HEK293 (cell line): ENCODE results near the gene RHOF.

Experiments used
- GLI4 ChIP-seq: fragments of 450-650 bp; formaldehyde crosslinking; IDR thresholded peaks from 2 replicates; pipeline ENCODE4 v1.5.1; 2016; ENCODE audit warnings: missing biosample characterization, missing genetic modification characterization
- GLIS2 ChIP-seq: fragments of 450-650 bp; formaldehyde crosslinking; IDR thresholded peaks from 2 replicates; pipeline ENCODE4 v1.5.1; 2016; ENCODE audit warnings: missing biosample characterization, missing genetic modification characterization
- MEIS1 ChIP-seq: sonication (generic); formaldehyde crosslinking; IDR thresholded peaks from 2 replicates; pipeline ENCODE4 v1.8.1; 2022; ENCODE audit warnings: missing genetic modification reagents, mild to moderate bottlenecking, borderline replicate concordance
- MZF1 ChIP-seq: fragments of 450-650 bp; formaldehyde crosslinking; IDR thresholded peaks from 2 replicates; pipeline ENCODE4 v1.5.1; 2017; ENCODE audit warnings: missing biosample characterization, missing genetic modification characterization, borderline replicate concordance
- PRDM4 ChIP-seq: fragments of 450-650 bp; formaldehyde crosslinking; IDR thresholded peaks from 2 replicates; pipeline ENCODE4 v1.5.1; 2017; ENCODE audit warnings: missing biosample characterization, missing genetic modification characterization
- RBAK ChIP-seq: fragments of 450-650 bp; formaldehyde crosslinking; IDR thresholded peaks from 2 replicates; pipeline ENCODE4 v1.5.1; 2016; ENCODE audit warnings: missing biosample characterization, missing genetic modification characterization
- ZBTB10 ChIP-seq: fragments of 450-650 bp; formaldehyde crosslinking; IDR thresholded peaks from 2 replicates; pipeline ENCODE4 v1.5.1; 2016; ENCODE audit warnings: missing biosample characterization, missing genetic modification characterization
- ZBTB17 ChIP-seq: fragments of 450-650 bp; formaldehyde crosslinking; IDR thresholded peaks from 2 replicates; pipeline ENCODE4 v1.5.1; 2016; ENCODE audit warnings: missing biosample characterization, missing genetic modification characterization
- ZBTB20 ChIP-seq: fragments of 450-650 bp; formaldehyde crosslinking; IDR thresholded peaks from 2 replicates; pipeline ENCODE4 v1.5.1; 2016; ENCODE audit warnings: missing biosample characterization, missing genetic modification characterization
- ZBTB7A ChIP-seq: fragments of 450-650 bp; formaldehyde crosslinking; IDR thresholded peaks from 2 replicates; pipeline ENCODE4 v1.5.1; 2016; ENCODE audit warnings: low read depth, missing biosample characterization, missing genetic modification characterization
- ZBTB8A ChIP-seq: fragments of 450-650 bp; formaldehyde crosslinking; IDR thresholded peaks from 2 replicates; pipeline ENCODE4 v1.5.1; 2016; ENCODE audit warnings: missing biosample characterization, missing genetic modification characterization
- ZNF10 ChIP-seq: fragments of 450-650 bp; formaldehyde crosslinking; IDR thresholded peaks from 2 replicates; pipeline ENCODE4 v1.5.1; 2017; ENCODE audit warnings: missing biosample characterization, missing genetic modification characterization
- ZNF274 ChIP-seq, 2 experiments: fragments of 200-500 bp in 1 of 2; fragments of 450-650 bp in 1 of 2; sonication (Bioruptor generic) in 1 of 2; formaldehyde crosslinking in 1 of 2; IDR thresholded peaks; 2 replicates each; pipeline versions ENCODE4 v1.5.1 to v1.6.1; 2014 to 2016; ENCODE audit warnings: borderline replicate concordance in 1 of 2, inconsistent platforms in 1 of 2, low read length in 1 of 2, missing biosample characterization in 1 of 2, missing genetic modification characterization in 1 of 2
- ZNF292 ChIP-seq: fragments of 450-650 bp; formaldehyde crosslinking; IDR thresholded peaks from 2 replicates; pipeline ENCODE4 v1.5.1; 2016; ENCODE audit warnings: low read depth, missing biosample characterization, missing genetic modification characterization, borderline replicate concordance
- ZNF423 ChIP-seq: fragments of 450-650 bp; formaldehyde crosslinking; IDR thresholded peaks from 2 replicates; pipeline ENCODE4 v1.5.1; 2016; ENCODE audit warnings: missing biosample characterization, missing genetic modification characterization
- ZNF510 ChIP-seq: fragments of 450-650 bp; formaldehyde crosslinking; IDR thresholded peaks from 2 replicates; pipeline ENCODE4 v1.5.1; 2018; ENCODE audit warnings: mild to moderate bottlenecking, missing genetic modification characterization, missing biosample characterization; ENCODE audit not compliant: insufficient replicate concordance
- ZNF560 ChIP-seq: fragments of 450-650 bp; formaldehyde crosslinking; IDR thresholded peaks from 2 replicates; pipeline ENCODE4 v1.5.1; 2017; ENCODE audit warnings: missing biosample characterization, missing genetic modification characterization, borderline replicate concordance
- ZNF596 ChIP-seq: fragments of 450-650 bp; IDR thresholded peaks from 2 replicates; pipeline ENCODE4 v1.5.0; 2018; ENCODE audit warnings: missing biosample characterization, mild to moderate bottlenecking, missing genetic modification characterization, moderate library complexity
- ZNF660 ChIP-seq: fragments of 450-650 bp; IDR thresholded peaks from 2 replicates; pipeline ENCODE4 v1.5.1; 2018; ENCODE audit warnings: missing biosample characterization, mild to moderate bottlenecking, missing genetic modification characterization
- ZNF664 ChIP-seq: fragments of 450-650 bp; formaldehyde crosslinking; IDR thresholded peaks from 2 replicates; pipeline ENCODE4 v1.5.1; 2016; ENCODE audit warnings: missing biosample characterization, missing genetic modification characterization
- ZNF791 ChIP-seq: fragments of 450-650 bp; formaldehyde crosslinking; IDR thresholded peaks from 2 replicates; pipeline ENCODE4 v1.5.1; 2016; ENCODE audit warnings: missing biosample characterization, missing genetic modification characterization
- ZSCAN4 ChIP-seq: fragments of 450-650 bp; formaldehyde crosslinking; IDR thresholded peaks from 2 replicates; pipeline ENCODE4 v1.5.1; 2017; ENCODE audit warnings: missing biosample characterization, missing genetic modification characterization
- TF ChIP-seq, protein P1 (sequence below): fragments of 450-650 bp; formaldehyde crosslinking; conservative IDR thresholded peaks from 2 replicates; pipeline ENCODE4 v1.5.1; 2016; ENCODE audit warnings: low read depth, missing biosample characterization, missing genetic modification characterization
- TF ChIP-seq, protein P2 (sequence below): fragments of 450-650 bp; formaldehyde crosslinking; IDR thresholded peaks from 2 replicates; pipeline ENCODE4 v1.5.1; 2016; ENCODE audit warnings: missing biosample characterization, missing genetic modification characterization
- TF ChIP-seq, protein P3 (sequence below): fragments of 450-650 bp; formaldehyde crosslinking; IDR thresholded peaks from 2 replicates; pipeline ENCODE4 v1.5.1; 2016; ENCODE audit warnings: missing biosample characterization, missing genetic modification characterization

RHOF gene

DNA sequence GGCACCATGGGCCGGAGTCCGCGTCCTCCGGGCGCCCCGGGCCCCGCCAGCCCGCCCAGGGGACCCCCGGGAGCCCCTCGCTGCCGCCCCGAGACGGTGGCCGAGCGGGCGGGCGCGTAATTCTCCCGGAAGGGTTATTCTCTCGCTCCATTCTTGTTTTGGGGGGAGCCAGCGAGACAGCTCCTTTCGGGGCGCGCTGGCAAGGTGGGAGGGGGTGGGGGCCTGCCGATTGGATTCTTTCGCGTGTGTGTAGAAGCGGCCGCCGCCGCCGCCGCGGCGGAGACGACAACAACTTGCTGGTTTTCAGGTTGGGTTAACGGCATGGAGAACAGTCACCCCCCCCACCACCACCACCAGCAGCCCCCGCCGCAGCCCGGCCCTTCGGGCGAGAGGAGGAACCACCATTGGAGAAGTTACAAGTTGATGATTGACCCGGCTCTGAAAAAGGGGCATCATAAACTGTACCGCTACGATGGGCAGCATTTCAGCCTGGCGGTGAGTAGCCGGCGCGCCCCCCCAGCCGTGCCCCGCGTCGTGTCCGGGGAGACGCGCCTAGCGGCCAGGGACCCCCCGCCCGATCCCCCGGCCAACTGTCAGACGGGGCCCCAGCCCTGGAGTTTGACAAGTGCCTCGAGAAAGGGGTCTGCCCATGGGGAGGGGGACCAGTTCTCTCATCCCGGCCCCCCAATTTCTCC, 11.1 kb upstream of the RHOF start (continued):
- TF ChIP-seq ZBTB8A (tag by site-specific recombination) (peak; percentile 71), GLIS2 (tag by site-specific recombination) (peak; percentile 89), ZNF596 (tag by site-specific recombination) (no peak), ZNF560 (tag by site-specific recombination) (no peak), MEIS1 (no peak), ZNF791 (tag by site-specific recombination) (no peak), ZBTB7A (tag by site-specific recombination) (peak; percentile 51; the same call in 1 of the 2 replicates), ZNF10 (tag by site-specific recombination) (0 out of 2 replicates have a peak, but pooled peaks have one; percentile 12), ZBTB17 (tag by site-specific recombination) (no peak), GLI4 (tag by site-specific recombination) (no peak), RBAK (tag by site-specific recombination) (no peak), ZNF664 (tag by site-specific recombination) (no peak), ZNF660 (tag by site-specific recombination) (0 out of 2 replicates have a peak, but pooled peaks have one; percentile 28), PRDM4 (tag by site-specific recombination) (peak; percentile 16; the same call in 1 of the 2 replicates), ZNF423 (tag by site-specific recombination) (0 out of 2 replicates have a peak, but pooled peaks have one; percentile 16), ZNF510 (tag by site-specific recombination) (no peak), ZSCAN4 (tag by site-specific recombination) (peak; percentile 28; the same call in 1 of the 2 replicates), ZNF274 (IDR thresholded peaks at IDR 0.05; ENCODE audit: low read length) (no peak), ZNF274 (tag by site-specific recombination; IDR thresholded peaks at IDR 0.05; ENCODE audit: borderline replicate concordance) (no peak), ZNF292 (tag by site-specific recombination) (no peak), ZBTB10 (tag by site-specific recombination) (peak; percentile 88), ZBTB20 (tag by site-specific recombination) (0 out of 2 replicates have a peak, but pooled peaks have one; percentile 65), MZF1 (tag by site-specific recombination) (no peak)
- TF ChIP-seq, protein P1, sequence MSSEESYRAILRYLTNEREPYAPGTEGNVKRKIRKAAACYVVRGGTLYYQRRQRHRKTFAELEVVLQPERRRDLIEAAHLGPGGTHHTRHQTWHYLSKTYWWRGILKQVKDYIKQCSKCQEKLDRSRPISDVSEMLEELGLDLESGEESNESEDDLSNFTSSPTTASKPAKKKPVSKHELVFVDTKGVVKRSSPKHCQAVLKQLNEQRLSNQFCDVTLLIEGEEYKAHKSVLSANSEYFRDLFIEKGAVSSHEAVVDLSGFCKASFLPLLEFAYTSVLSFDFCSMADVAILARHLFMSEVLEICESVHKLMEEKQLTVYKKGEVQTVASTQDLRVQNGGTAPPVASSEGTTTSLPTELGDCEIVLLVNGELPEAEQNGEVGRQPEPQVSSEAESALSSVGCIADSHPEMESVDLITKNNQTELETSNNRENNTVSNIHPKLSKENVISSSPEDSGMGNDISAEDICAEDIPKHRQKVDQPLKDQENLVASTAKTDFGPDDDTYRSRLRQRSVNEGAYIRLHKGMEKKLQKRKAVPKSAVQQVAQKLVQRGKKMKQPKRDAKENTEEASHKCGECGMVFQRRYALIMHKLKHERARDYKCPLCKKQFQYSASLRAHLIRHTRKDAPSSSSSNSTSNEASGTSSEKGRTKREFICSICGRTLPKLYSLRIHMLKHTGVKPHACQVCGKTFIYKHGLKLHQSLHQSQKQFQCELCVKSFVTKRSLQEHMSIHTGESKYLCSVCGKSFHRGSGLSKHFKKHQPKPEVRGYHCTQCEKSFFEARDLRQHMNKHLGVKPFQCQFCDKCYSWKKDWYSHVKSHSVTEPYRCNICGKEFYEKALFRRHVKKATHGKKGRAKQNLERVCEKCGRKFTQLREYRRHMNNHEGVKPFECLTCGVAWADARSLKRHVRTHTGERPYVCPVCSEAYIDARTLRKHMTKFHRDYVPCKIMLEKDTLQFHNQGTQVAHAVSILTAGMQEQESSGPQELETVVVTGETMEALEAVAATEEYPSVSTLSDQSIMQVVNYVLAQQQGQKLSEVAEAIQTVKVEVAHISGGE (tag by site-specific recombination) = 0 out of 2 replicates have a peak, but pooled peaks have one; percentile 14
- TF ChIP-seq, protein P2, sequence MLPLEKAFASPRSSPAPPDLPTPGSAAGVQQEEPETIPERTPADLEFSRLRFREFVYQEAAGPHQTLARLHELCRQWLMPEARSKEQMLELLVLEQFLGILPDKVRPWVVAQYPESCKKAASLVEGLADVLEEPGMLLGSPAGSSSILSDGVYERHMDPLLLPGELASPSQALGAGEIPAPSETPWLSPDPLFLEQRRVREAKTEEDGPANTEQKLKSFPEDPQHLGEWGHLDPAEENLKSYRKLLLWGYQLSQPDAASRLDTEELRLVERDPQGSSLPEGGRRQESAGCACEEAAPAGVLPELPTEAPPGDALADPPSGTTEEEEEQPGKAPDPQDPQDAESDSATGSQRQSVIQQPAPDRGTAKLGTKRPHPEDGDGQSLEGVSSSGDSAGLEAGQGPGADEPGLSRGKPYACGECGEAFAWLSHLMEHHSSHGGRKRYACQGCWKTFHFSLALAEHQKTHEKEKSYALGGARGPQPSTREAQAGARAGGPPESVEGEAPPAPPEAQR = no peak
- TF ChIP-seq, protein P3, sequence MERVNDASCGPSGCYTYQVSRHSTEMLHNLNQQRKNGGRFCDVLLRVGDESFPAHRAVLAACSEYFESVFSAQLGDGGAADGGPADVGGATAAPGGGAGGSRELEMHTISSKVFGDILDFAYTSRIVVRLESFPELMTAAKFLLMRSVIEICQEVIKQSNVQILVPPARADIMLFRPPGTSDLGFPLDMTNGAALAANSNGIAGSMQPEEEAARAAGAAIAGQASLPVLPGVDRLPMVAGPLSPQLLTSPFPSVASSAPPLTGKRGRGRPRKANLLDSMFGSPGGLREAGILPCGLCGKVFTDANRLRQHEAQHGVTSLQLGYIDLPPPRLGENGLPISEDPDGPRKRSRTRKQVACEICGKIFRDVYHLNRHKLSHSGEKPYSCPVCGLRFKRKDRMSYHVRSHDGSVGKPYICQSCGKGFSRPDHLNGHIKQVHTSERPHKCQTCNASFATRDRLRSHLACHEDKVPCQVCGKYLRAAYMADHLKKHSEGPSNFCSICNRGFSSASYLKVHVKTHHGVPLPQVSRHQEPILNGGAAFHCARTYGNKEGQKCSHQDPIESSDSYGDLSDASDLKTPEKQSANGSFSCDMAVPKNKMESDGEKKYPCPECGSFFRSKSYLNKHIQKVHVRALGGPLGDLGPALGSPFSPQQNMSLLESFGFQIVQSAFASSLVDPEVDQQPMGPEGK = peak; percentile 83
